Mononuclear cell (primary cell): ENCODE results near the gene CCNB2. TPM values are rescaled to one million over a fixed set of nuclear protein-coding genes. Genes with fewer than 3 reads are reported as not detected.

Experiments
- H3K27me3 ChIP-seq: 2 replicates; pipeline ENCODE4 v1.6.0; 2011; ENCODE audit warnings: low read length, control low read depth; ENCODE audit not compliant: insufficient read depth
- H3K4me1 ChIP-seq: 2 replicates; pipeline ENCODE4 v1.5.1; 2011; ENCODE audit warnings: mild to moderate bottlenecking, low read length, control low read depth; ENCODE audit not compliant: insufficient read depth
- H3K4me3 ChIP-seq: 2 replicates; pipeline ENCODE4 v1.5.1; 2011; ENCODE audit warnings: mild to moderate bottlenecking, low read length, moderate library complexity
- H3K9me3 ChIP-seq: 2 replicates; pipeline ENCODE4 v1.5.1; 2011; ENCODE audit warnings: low read depth, mild to moderate bottlenecking, control low read depth, low read length
- total RNA-seq: library from RNA; depleted of rRNA; stranded (reverse); fragments of >200 nt; gene quantifications from one replicate; pipeline ENCODE4 v1.2.3, GENCODE V29; 2012

The CCNB2 gene
- 0.42 TPM for total RNA-seq

- H3K27me3 ChIP-seq: no peaks in the 10 kb centered on the region
- H3K9me3 ChIP-seq: no peaks in the 10 kb centered on the region
- H3K4me1 ChIP-seq: peaks cover 17% of the 10 kb centered on the region
- H3K4me3 ChIP-seq: peak within 1 kb of the TSS; percentile 63
Observed at GRCh38 chr15:59104912-59105732, at the start of gene CCNB2. CCNB2 (plus strand) TSS chr15:59105146; CDS start chr15:59105269, 123 bp downstream.

GRCh38 chr15:59059076-59059597, 45.8 kb upstream of the CCNB2 start:
- Histone ChIP-seq H3K9me3 (no peaks in the 10 kb centered on the region), H3K4me1 (peaks cover 9% of the 10 kb centered on the region), H3K27me3 (no peaks in the 10 kb centered on the region), H3K4me3 (no peak overlapping the region)

GRCh38 chr15:59060348-59060747, 44.6 kb upstream of the CCNB2 start:
- Histone ChIP-seq H3K9me3 (no peaks in the 10 kb centered on the region), H3K4me1 (peaks cover 9% of the 10 kb centered on the region), H3K27me3 (no peaks in the 10 kb centered on the region), H3K4me3 (no peak overlapping the region)

- no peak overlapping the region for H3K4me3 ChIP-seq
- H3K27me3 ChIP-seq: no peaks in the 10 kb centered on the region
- peaks cover 9% of the 10 kb centered on the region for H3K4me1 ChIP-seq
- H3K9me3 ChIP-seq: no peaks in the 10 kb centered on the region
Observed at GRCh38 chr15:59063042-59063441, 41.9 kb upstream of the CCNB2 start.

GRCh38 chr15:59069430-59069829, 35.5 kb upstream of the CCNB2 start:
- H3K27me3 ChIP-seq: no peaks in the 10 kb centered on the region
- no peaks in the 10 kb centered on the region for H3K9me3 ChIP-seq
- H3K4me1 ChIP-seq: no peaks in the 10 kb centered on the region
- no peak overlapping the region for H3K4me3 ChIP-seq

GRCh38 chr15:59074607-59075006, 30.3 kb upstream of the CCNB2 start:
- Histone ChIP-seq H3K4me3 (no peak overlapping the region), H3K4me1 (no peaks in the 10 kb centered on the region), H3K27me3 (no peaks in the 10 kb centered on the region), H3K9me3 (no peaks in the 10 kb centered on the region)

GRCh38 chr15:59087731-59088130, 17.2 kb upstream of the CCNB2 start:
- Histone ChIP-seq H3K4me3 (no peak overlapping the region), H3K4me1 (no peaks in the 10 kb centered on the region)

GRCh38 chr15:59094077-59094476, 10.9 kb upstream of the CCNB2 start:
- Histone ChIP-seq H3K9me3 (no peaks in the 10 kb centered on the region), H3K4me1 (no peaks in the 10 kb centered on the region), H3K27me3 (no peaks in the 10 kb centered on the region), H3K4me3 (no peak overlapping the region)

More at GRCh38 chr15:59087731-59088130, 17.2 kb upstream of the CCNB2 start:
- Histone ChIP-seq H3K9me3 (no peaks in the 10 kb centered on the region), H3K27me3 (no peaks in the 10 kb centered on the region)

GRCh38 chr15:59096429-59096828, 8.5 kb upstream of the CCNB2 start:
- H3K4me3 ChIP-seq: no peak overlapping the region
- no peaks in the 10 kb centered on the region for H3K27me3 ChIP-seq
- no peaks in the 10 kb centered on the region for H3K4me1 ChIP-seq
- no peaks in the 10 kb centered on the region for H3K9me3 ChIP-seq

GRCh38 chr15:59099162-59099685, 5.7 kb upstream of the CCNB2 start:
- Histone ChIP-seq H3K4me3 (no peak overlapping the region), H3K9me3 (no peaks in the 10 kb centered on the region), H3K27me3 (no peaks in the 10 kb centered on the region), H3K4me1 (peaks cover 3% of the 10 kb centered on the region)

- Histone ChIP-seq H3K27me3 (no peaks in the 10 kb centered on the region), H3K9me3 (no peaks in the 10 kb centered on the region), H3K4me3 (peak overlapping the region; percentile 63), H3K4me1 (peaks cover 17% of the 10 kb centered on the region)
Observed at GRCh38 chr15:59104602-59104911, 389 bp upstream of the CCNB2 start.

- Histone ChIP-seq H3K4me3 (no peak overlapping the region), H3K27me3 (no peaks in the 10 kb centered on the region), H3K9me3 (no peaks in the 10 kb centered on the region), H3K4me1 (peaks cover 17% of the 10 kb centered on the region)
Observed at GRCh38 chr15:59105854-59106253, 908 bp downstream of the CCNB2 start.

- Histone ChIP-seq H3K27me3 (no peaks in the 10 kb centered on the region), H3K9me3 (no peaks in the 10 kb centered on the region), H3K4me3 (no peak overlapping the region), H3K4me1 (no peaks in the 10 kb centered on the region)
Observed at GRCh38 chr15:59111251-59111650, 6.3 kb downstream of the CCNB2 start.

- no peak overlapping the region for H3K4me3 ChIP-seq
- H3K4me1 ChIP-seq: no peaks in the 10 kb centered on the region
- H3K27me3 ChIP-seq: no peaks in the 10 kb centered on the region
- no peaks in the 10 kb centered on the region for H3K9me3 ChIP-seq
Observed at GRCh38 chr15:59115047-59115446, 10.1 kb downstream of the CCNB2 start.

GRCh38 chr15:59116141-59116540, 11.2 kb downstream of the CCNB2 start:
- no peak overlapping the region for H3K4me3 ChIP-seq
- no peaks in the 10 kb centered on the region for H3K27me3 ChIP-seq
- no peaks in the 10 kb centered on the region for H3K4me1 ChIP-seq
- H3K9me3 ChIP-seq: no peaks in the 10 kb centered on the region

- no peaks in the 10 kb centered on the region for H3K27me3 ChIP-seq
Observed at GRCh38 chr15:59116771-59117170, 11.8 kb downstream of the CCNB2 start.

More at GRCh38 chr15:59116771-59117170, 11.8 kb downstream of the CCNB2 start:
- H3K4me3 ChIP-seq: no peak overlapping the region
- no peaks in the 10 kb centered on the region for H3K4me1 ChIP-seq
- no peaks in the 10 kb centered on the region for H3K9me3 ChIP-seq
